ENCODE measurements around the gene AP3D1.

AP3D1 gene

GRCh38 chr19:2110822-2111221 is 40.5 kb downstream of the AP3D1 start:
- no peak for DNase-seq (ENCODE audit: low read depth)
- no peak overlapping the region for H3K4me3 ChIP-seq (ENCODE audit: low read length)
- TF ChIP-seq, protein P1, sequence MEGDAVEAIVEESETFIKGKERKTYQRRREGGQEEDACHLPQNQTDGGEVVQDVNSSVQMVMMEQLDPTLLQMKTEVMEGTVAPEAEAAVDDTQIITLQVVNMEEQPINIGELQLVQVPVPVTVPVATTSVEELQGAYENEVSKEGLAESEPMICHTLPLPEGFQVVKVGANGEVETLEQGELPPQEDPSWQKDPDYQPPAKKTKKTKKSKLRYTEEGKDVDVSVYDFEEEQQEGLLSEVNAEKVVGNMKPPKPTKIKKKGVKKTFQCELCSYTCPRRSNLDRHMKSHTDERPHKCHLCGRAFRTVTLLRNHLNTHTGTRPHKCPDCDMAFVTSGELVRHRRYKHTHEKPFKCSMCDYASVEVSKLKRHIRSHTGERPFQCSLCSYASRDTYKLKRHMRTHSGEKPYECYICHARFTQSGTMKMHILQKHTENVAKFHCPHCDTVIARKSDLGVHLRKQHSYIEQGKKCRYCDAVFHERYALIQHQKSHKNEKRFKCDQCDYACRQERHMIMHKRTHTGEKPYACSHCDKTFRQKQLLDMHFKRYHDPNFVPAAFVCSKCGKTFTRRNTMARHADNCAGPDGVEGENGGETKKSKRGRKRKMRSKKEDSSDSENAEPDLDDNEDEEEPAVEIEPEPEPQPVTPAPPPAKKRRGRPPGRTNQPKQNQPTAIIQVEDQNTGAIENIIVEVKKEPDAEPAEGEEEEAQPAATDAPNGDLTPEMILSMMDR (IDR thresholded peaks at IDR 0.05; ENCODE audit: insufficient read depth, low read depth, low read length, missing control alignments): no peak

DNA sequence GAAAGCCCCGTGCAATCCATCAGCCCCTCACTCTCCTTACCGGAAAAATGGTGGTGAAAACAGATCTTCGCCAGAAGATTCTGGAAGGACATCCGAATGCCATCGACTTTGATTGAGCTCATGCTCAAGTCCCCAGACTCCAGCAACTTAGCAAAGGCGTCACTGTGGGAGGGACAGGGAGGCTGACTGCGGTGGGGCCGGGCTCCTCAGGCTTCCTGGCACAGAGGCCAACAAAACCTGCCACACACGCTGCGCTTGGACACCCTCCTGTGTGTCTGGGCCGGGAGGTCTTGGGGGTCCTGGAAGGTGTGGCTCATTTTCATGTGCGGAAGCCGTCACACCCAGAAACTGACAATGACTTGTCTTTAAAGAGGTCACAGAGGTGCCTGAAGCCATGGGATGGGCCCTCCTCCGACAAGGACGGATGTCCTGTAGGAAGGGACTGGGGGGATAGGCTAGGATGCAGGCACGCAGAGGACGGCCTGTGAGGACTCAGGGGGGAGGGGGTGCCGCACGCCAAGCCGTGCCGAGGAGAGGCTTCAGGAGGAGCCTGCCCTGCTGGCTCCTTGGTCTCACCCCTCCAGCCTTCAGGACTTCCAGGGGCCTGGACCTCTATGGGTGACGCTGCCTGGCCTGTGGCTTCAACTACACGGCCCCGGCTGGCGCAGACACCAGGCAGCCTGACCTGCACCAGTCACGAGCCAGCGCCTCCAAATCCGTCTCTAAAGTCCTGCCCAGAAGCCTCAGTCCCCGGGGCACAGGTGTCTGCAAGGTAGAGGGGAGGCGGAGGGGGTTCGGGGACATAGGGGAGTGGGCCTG is 42.1 kb downstream of the AP3D1 start:
- TF ChIP-seq, protein P1 (IDR thresholded peaks at IDR 0.05; ENCODE audit: insufficient read depth, low read depth, low read length, missing control alignments): no peak
- H3K4me3 ChIP-seq (ENCODE audit: low read length): no peak overlapping the region
- no peak for DNase-seq (ENCODE audit: low read depth)

DNA sequence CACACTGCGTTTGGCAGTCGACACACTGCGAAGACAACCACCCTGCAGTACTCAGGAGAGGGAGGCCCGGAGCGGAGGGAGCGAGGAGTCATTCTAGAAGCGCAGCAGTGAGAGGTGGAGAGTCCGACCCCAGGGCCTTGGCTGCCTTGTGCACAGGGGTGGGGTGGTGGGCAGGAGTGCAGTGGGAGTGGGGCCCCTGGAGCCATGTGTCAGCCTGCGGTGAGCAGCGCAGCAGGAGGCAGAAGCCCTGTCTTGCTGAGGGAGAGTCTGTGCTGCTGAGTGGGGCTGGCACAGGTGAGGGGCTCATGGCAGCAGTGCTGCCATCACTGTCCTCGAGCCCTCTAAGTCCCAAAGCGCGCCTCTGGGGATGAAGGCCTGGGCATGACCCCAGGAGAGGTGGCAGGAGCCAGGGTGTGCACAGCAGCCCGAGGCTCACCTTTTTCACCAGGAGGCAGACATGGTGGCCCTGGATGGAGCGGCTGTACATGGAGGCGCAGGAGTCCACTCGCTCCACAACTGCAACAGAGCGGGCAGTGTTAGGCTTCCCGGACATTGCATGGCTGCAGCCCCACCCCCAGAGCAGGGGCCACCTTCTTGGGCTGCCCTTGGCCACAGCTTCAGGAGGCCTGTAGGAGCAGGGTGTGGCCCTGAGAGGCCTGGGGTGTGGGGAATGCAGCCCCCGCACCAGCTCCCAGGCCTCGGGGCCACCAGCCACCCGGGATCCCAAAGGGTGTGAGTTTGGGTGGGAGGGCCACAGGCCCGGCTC is 42.9 kb downstream of the AP3D1 start:
- TF ChIP-seq, protein P1 (IDR thresholded peaks at IDR 0.05; ENCODE audit: insufficient read depth, low read depth, low read length, missing control alignments): no peak
- no peak for DNase-seq (ENCODE audit: low read depth)
- H3K4me3 ChIP-seq (ENCODE audit: low read length): no peak overlapping the region

DNA sequence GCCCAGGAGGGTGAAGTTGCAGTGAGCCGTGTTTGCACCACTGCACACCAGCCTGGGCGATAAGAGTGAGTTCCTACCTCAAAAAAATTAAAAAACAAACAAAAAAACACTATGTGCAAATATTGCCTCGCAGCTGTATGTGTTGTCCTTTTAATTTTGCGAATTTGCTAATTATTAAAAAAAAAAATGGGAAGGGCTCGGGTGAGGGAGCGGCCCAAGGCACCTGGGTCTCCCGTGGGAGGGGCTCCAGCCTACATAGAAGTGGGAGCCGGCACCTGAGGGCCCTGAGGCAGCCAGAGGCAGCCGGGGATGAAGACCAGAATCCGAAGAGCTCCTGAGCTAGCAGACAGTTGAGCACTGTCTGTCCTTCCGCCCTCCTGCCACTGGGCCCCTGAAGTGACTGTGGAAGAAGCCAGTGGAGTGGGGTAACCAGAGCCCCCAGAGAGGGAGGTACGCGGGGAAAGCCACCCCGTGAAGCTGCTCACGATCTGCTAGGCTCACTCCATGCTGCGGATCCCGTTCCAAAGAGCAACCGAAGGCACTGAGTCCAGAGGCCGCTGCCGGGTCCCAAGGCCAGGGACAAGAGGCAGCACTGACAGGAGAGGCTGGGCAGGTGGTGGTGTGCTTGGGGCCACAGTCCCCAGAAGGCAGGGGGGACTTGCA is 48.2 kb downstream of the AP3D1 start:
- DNase-seq (ENCODE audit: low read depth): no peak
- H3K4me3 ChIP-seq (ENCODE audit: low read length): no peak overlapping the region
- TF ChIP-seq, protein P1 (IDR thresholded peaks at IDR 0.05; ENCODE audit: insufficient read depth, low read depth, low read length, missing control alignments): no peak

DNA sequence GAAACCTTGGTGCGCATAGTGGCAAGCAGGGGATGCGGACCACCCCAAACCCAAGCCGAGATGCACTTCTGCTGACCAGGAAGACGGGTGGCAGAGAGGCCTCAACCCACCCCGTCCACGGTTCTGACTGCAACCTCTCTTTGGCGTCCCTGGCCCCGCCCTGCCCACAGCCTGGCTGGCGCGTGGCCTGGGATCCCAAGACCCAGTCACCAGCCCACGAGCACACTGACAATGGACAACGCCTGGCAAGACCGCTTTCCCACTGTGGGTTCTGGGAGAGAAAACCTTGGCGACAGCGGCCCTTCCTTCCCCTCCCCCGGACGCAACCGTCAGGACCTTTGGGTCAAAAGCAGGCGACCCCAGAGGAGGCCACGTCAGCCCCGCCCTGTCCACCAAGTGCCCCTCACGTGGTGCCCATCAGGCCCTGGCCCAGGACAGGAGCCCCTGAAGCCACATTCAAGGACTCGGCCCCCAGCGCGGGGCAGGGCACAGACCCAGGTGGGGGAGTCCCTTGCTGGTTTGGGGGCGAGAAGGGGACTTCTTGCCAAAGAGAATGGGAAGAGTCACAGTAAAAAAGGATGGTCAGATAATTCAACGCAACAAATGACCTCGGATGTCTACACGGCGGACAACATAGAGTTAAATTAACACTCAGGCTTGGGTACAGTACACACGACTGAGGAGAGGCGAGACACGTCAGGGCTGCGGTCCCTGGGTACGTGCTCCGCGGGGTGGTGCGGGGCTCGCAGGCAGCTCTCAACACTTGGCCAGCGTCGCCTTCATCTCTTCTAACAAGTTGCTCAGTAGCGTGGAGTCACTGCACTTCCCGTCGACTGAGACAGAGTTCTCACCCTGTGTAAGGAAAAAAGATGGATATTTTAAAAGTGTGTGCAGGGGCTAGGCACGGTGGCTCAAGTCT is 49.7 kb downstream of the AP3D1 start:
- TF ChIP-seq, protein P1 (IDR thresholded peaks at IDR 0.05; ENCODE audit: insufficient read depth, low read depth, low read length, missing control alignments): no peak
- DNase-seq (ENCODE audit: low read depth): no peak
- no peak overlapping the region for H3K4me3 ChIP-seq (ENCODE audit: low read length)

- DNase-seq (ENCODE audit: low read depth): no peak
- H3K4me3 ChIP-seq (ENCODE audit: low read length): no peak overlapping the region
- TF ChIP-seq, protein P1 (IDR thresholded peaks at IDR 0.05; ENCODE audit: insufficient read depth, low read depth, low read length, missing control alignments): no peak
These were observed 50.7 kb downstream of the AP3D1 start for GRCh38 chr19:2100719-2101061.
